Gastrocnemius medialis (tissue), 4 donors: ENCODE measurements around the gene TFDP1.
"Not testable (repeated sequence)": the region's sequence is repeated elsewhere in the genome, so short reads cannot be mapped to it uniquely, and the experiment has no call there.

Source experiments
- POLR2A ChIP-seq, 2 donors: fragments of 450-650 bp; IDR thresholded peaks; one replicate each; pipeline ENCODE4 v1.6.1; 2017; ENCODE audit warnings: antibody characterized with exemption in 2 of 2, mild to moderate bottlenecking in 2 of 2, moderate library complexity in 2 of 2
- TF ChIP-seq, protein P1 (sequence below), 5 experiments: fragments of 450-650 bp in 3 of 5; fragments of 200-600 bp in 2 of 5; sonication (generic) in 2 of 5; IDR thresholded peaks in 4 of 5; conservative IDR thresholded peaks in 1 of 5; 1 replicate in 4 of 5; 2 replicates in 1 of 5; pipeline ENCODE4 v1.5.1; 2016 to 2019; ENCODE audit warnings: antibody characterized with exemption in 5 of 5, mild to moderate bottlenecking in 3 of 5, moderate library complexity in 3 of 5

DNA sequence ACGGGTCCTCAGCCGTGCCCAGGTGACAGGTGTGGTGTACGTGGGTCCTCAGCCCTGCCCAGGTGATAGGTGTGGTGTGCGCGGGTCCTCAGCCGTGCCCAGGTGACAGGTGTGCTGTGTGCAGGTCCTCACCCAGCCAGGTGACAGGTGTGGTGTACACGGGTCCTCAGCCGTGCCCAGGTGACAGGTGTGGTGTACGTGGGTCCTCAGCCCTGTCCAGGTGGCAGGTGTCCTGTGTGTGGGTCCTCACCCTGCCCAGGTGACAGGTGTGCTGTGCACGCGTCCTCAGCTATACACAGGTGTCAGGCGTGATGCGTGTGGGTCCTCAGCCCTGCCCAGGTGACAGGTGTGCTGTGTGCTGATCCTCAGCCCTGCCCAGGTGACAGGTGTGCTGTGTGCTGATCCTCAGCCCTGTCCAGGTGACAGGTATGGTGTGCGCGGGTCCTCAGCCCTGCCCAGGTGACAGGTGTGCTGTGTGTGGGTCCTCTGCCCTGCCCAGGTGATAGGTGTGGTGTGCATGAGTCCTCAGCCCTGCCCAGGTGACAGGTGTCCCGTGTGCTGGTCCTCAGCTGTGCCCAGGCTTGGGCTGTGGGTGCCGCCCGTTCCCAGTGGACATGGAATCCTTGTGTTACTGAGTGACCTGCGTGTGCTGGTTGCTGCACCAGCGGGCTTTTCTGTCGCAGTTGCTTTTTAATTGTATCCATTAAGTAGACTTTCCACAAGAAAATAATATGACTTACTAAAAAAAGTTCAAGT is 9.7 kb downstream of the TFDP1 start:
- TF ChIP-seq, protein P1, sequence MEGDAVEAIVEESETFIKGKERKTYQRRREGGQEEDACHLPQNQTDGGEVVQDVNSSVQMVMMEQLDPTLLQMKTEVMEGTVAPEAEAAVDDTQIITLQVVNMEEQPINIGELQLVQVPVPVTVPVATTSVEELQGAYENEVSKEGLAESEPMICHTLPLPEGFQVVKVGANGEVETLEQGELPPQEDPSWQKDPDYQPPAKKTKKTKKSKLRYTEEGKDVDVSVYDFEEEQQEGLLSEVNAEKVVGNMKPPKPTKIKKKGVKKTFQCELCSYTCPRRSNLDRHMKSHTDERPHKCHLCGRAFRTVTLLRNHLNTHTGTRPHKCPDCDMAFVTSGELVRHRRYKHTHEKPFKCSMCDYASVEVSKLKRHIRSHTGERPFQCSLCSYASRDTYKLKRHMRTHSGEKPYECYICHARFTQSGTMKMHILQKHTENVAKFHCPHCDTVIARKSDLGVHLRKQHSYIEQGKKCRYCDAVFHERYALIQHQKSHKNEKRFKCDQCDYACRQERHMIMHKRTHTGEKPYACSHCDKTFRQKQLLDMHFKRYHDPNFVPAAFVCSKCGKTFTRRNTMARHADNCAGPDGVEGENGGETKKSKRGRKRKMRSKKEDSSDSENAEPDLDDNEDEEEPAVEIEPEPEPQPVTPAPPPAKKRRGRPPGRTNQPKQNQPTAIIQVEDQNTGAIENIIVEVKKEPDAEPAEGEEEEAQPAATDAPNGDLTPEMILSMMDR (IDR thresholded peaks at IDR 0.05 in 4 of 5, conservative IDR thresholded peaks at IDR 0.05 in 1 of 5): not testable (repeated sequence)
- TF ChIP-seq POLR2A (IDR thresholded peaks at IDR 0.05): not testable (repeated sequence)
